CD4-positive, alpha-beta T cell treated with Interleukin-10 for 1 hour (primary cell): ENCODE data around the gene NAALAD2.
"Not testable (repeated sequence)": the region's sequence is repeated elsewhere in the genome, so short reads cannot be mapped to it uniquely, and the experiment has no call there.

Experiments
- DNase-seq: peaks from one replicate; pipeline ENCODE4 v3.0.0-alpha.2; 2020

NAALAD2 gene

DNA sequence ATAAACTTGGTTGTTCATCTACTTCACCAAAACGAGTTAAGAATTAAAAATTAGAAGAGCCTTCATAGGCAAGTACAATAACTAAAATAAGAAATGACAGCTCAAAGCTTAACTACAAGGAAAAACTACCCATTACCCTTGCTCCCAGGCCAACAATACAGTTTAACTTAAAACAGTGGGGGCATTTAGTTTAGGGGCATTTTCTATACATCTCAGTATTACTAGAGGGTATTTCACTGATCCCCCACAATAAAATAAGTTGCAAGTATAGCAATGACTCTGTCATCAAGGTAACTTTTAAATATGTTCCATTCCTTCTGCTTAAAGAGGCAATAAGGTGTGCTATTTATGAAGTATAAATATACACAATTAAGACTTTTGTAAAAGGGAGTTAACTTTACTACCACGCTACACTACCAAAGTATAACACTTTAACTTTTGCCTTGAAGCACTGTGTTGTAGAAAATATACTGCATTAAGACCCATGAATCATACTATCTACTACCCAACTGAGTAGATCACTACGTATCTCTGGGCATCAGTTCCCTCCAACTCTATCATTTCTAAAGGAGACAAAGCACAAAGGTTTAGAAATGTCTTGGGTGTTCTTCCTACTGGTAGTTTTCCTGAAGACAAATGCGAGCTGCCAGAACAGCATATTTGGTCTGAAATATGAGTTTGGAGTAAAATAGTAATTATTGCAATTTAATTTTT is 58.6 kb downstream of the NAALAD2 start:
- DNase-seq, result no peak

DNA sequence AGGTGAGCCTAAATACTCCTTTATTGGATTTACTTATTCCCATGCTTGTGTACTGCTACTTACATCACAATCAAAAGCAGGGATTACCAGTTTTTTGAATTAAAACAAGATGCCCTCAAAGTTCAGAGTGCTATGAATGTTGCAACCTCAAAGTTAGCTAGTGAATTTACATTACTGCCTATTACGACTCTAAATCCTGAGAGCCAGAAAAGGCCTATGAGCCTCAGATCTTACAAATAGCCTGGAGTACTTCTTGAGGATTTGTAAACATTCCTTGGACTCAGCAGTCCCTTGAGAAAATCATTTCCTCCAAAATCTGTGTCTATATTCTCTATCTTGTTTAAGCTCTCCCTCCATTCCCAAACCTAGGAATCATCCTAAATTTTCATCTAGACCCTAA is 62.9 kb downstream of the NAALAD2 start:
- DNase-seq, result no peak

GRCh38 chr11:90202342-90202741 is 67.9 kb downstream of the NAALAD2 start:
- DNase-seq, result no peak

GRCh38 chr11:90204407-90204806 is 69.9 kb downstream of the NAALAD2 start:
- DNase-seq, result no peak

- DNase-seq, result peak; percentile 65
Observed at GRCh38 chr11:90204832-90205646, 70.6 kb downstream of the NAALAD2 start.

DNA sequence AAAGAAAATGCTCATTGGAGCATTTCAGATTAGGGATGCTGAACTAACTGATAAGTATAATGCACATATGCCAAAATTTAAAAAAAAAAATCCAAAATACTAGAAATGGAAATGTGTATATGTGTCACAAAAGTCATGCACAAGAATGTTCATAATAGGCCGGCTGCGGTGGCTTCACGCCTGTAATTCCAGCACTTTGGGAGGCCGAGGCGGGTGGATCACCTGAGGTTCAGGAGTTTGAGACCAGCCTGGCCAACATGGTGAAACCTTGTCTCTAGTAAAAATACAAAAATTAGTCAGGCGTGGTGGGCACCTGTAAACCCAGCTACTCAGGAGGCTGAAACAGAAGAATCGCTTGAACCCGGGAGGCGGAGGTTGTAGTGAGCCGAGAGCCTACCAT is 73.5 kb downstream of the NAALAD2 start:
- DNase-seq, result not testable (repeated sequence)

DNA sequence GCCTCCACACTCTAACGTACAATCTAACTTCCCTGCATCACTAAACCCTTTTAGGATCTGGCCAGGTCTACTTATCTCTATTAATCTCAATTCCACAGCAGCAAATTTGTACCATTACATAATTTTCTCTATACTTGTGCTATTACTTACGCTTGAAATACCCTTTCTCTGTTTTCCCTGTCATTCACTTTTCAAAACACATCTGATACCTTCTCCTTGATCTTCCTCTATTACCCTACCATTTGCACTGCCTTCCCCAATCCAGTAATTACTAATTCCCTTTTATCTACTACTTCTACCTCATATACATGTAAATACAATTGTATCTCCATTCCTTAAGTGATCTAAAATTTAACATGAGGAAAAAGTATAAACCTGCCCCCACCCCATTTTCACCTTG is 74.4 kb downstream of the NAALAD2 start:
- DNase-seq, result no peak

GRCh38 chr11:90213322-90213721 is 78.9 kb downstream of the NAALAD2 start:
- DNase-seq, result no peak

- no peak for DNase-seq
Observed at GRCh38 chr11:90216611-90217010, 82.1 kb downstream of the NAALAD2 start.

GRCh38 chr11:90218606-90219005 is 84.1 kb downstream of the NAALAD2 start:
- no peak for DNase-seq

DNA sequence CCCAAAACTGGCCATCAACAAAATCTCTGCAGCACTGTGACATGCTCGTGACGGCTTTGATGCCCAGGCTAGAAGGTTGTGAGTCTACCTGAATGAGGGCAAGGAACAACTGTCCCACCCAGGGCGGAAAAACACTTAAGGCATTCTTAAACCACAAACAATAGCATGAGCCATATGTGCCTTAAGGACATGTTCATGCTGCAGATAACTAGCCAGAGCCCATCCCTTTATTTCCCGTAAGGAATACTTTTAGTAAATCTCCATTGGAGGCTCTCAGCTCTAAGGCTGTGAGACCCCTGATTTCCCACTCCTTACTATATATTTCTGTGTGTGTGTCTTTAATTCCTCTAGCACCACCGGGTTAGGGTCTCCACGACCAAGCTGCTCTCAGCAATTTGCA is 85.0 kb downstream of the NAALAD2 start:
- no peak for DNase-seq

- no peak for DNase-seq
Observed at GRCh38 chr11:90220391-90220790, 85.9 kb downstream of the NAALAD2 start.

GRCh38 chr11:90221803-90222458 is 87.5 kb downstream of the NAALAD2 start:
- DNase-seq, result no peak

GRCh38 chr11:90222459-90223247 is 88.2 kb downstream of the NAALAD2 start, which contains the start of gene CHORDC1:
Gene CHORDC1 (minus strand): TSS chr11:90223049. CDS start chr11:90222954, 95 bp downstream.
- peak; percentile 95 for DNase-seq

DNA sequence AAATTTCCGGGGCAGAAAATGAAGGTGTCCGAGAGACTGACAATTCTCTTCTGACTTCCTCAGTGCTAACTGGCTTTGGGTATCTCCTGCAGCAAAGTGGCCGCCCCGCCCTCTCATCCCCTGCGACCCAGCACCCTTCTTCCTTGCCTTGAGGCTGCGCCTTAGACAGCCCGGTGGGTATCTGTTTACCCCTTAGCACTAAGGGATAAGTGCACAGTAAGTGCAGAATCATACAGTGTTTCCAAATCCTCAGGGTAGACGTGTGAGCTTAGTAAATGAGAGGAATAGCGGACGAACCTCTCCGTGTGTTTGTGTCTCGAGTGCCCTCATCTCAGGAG is 88.8 kb downstream of the NAALAD2 start:
- DNase-seq, result no peak

DNA sequence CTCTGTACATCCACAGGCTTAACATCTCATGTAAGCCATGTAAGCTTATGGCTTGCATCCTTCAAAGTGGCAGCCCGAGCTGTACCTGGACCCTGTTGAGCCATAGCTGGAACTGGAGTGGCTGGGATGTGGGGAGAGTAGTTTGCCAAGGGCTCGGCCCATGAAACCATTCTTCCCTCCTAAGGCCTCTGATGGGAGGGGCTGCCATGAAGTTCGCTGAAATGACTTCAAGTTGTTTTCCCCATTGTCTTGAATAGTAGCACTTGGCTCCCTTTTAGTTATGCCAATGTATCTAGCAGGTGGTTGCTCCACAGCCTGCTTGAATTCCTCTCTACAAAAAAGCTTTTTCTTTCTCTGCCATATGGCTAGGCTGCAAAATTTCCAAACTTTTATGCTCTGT is 93.6 kb downstream of the NAALAD2 start:
- DNase-seq, result no peak

DNA sequence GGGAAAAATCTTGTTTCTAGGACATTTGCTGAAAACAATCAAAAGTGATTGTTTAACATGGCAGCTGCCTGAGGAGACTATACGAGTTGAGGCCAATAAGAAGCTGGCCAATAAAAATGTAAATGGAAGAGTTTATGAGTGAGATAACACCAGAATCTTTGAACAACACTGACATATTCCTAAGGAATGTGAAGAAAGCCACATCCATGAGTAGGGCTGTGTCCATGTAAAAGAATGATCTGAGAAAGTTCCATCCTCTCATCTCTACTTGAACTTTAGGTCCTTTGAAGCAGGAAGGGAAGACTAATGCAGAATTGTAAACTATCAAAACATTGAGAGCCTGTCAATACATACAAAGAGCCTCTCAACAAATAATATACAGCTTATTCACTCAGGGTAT is 95.3 kb downstream of the NAALAD2 start:
- DNase-seq, result no peak

DNA sequence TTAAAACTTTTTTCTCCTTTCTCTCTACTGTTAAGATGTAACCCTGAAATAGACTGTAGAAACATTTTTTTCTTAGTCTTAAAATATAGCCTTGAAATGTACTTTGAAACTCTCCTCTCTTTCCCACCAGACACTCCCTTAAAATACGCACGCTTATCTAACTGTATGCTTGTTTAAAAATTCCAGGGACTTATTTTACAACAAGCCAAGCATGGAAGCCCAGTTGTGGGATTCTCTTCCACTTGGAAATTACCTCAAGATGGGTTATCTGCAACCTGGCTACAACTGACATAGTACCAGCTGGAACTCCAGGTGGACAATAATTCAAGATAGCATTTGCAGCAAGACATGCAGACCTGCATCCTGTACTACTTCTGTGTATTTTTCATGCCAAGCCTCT is 100.5 kb downstream of the NAALAD2 start:
- no peak for DNase-seq

- DNase-seq, result no peak
Observed at GRCh38 chr11:90235526-90235925, 101.1 kb downstream of the NAALAD2 start.

DNA sequence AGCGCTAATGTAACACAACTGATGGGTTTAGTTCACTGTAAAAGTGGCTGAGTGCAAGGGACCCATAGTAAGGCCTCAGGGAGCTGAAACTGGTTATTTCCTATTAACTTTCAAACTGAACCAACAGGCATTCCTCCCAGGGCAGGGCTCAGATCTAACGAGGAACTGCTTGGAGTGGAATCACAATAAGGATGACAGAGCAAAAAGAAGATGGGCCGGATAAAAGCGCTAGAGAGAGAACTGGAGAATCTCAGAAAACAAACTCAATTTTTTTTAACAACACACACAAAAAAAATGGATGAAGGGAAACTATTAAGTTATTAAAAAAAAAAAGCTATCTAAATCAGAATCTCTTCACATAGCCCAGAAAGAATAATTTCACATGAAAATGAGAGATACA is 102.5 kb downstream of the NAALAD2 start:
- no peak for DNase-seq

DNA sequence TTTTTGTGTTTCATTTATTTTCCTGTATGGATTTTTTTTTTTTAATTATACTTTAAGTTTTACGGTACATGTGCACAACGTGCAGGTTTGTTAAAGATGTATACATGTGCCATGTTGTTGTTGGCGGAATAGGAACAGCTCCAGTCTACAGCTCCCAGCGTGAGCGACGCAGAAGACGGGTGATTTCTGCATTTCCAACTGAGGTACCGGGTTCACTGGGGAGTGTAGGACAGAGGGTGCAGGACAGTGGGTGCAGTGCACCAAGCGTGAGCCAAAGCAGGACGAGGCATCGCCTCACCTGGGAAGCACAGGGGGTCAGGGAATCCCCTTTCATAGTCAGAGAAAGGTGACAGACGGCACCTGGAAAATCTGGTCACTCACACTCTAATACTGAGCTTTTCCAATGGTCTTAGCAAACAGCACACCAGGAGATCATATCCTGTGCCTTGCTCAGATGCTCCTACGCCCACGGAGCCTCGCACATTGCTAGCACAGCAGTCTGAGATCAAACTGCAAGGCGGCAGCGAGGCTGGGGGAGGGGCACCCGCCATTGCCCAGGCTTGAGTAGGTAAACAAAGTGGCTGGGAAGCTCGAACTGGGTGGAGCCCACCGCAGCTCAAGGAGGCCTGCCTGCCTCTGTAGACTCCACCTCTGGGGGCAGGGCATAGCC is 105.6 kb downstream of the NAALAD2 start:
- not testable (repeated sequence) for DNase-seq

- DNase-seq, result no peak
Observed at GRCh38 chr11:90241414-90241813, 107.0 kb downstream of the NAALAD2 start.
